HT-29 (cell line): ENCODE results near the gene VIT. TPM values are rescaled to one million over a fixed set of nuclear protein-coding genes. Genes with fewer than 3 reads are reported as not detected.

ENCODE experiments used
- DNase-seq: peaks from one replicate; pipeline ENCODE4 v3.0.0-alpha.2; 2015; ENCODE audit warnings: low spot score
- total RNA-seq: library from RNA; depleted of rRNA; stranded (reverse); fragments of >200 nt; shearing (Covaris generic); gene quantifications from 2 replicates; pipeline ENCODE4 v1.2.3, GENCODE V29; 2014

The VIT gene
- total RNA-seq, 1 experiment from 2014 or later: not detected

DNA sequence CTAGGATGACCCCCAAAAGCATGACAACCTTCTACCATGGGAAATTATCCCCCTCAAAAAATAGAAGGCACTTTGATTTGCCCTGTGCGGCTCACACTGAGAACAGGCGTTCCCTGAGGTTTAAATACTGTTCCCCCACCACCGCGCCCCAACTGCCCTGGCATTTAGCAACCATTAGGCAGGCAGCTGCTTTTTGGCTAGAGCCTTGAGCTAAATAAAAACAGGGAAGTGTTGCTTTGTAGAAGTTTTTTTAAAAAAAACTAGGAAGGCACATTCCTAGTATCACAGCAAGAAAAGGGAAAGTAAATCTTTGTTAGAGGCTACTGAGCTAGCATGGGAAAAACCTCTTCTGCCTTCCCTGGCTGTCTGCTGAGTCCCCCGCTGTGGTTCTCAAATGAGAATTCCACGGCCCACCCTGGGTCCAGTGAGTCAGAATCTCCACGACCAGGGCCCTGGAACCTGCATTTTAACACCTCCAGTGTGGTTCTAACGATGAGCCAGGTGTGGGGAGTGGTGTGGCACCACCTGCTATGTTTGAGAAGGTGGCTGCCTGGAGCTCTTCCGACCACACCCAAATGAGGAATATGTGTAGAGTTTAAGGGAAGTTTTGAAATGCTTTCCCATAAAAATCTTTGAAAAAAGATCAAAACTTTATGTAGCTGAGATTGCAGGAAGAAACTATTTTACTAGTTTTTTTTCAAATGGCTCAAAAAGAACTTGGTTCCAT, 66.4 kb downstream of the VIT start:
- DNase-seq: no peak

DNA sequence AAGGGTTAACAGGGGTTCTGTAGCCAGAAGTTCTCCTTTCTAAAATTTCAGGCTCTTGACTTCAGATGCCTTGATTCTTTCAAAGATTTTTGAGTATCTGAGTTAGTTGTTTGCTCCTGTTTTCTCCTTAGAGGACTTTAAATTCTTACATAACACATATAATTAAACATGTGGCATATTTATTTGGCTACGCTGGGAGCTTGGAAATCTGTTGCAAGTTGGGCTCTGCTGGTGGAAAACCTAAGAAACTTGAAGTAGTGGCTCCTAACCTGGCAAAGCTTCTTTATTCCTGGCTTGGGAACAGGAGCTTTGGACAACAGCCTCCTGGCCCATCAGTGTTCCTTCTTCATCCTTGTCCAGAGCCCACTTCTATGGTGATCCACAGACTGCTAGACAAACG, 72.6 kb downstream of the VIT start:
- DNase-seq: no peak

DNA sequence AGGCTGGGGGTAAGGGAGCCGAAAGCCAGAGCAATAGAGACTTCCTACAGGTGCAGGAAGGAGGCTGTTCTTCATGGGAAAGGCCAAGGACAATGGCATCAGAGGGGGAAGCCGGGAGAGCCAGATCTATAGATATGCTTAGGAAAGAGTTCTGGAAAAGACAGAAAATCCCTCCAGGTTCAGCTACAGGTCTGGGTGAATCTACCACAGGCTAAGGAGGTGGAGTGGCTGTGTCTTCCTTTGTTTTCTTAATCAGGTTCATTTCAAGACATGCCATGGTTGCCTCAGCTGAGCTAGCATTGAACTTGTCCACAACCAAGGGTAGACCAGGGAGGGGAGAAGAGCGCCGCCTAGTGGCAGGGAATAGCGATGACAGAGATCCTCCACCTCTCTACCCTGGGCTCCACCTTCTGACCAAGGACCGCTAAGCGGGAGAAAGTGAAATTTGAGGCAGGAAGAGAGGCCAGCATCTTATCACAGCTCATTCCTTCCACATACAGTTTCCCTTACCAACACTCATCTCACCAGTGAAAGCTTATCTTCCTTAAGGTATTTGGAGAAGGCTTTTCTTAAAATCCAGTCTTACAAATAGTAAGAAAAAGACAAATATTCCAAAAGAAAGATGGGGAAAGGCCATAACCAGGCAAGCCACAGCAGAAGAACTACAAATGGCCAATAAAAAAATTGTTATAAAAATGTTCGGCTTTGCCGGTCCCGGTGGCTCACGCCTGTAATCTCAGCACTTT, 74.2 kb downstream of the VIT start:
- DNase-seq: peak; percentile 67

DNA sequence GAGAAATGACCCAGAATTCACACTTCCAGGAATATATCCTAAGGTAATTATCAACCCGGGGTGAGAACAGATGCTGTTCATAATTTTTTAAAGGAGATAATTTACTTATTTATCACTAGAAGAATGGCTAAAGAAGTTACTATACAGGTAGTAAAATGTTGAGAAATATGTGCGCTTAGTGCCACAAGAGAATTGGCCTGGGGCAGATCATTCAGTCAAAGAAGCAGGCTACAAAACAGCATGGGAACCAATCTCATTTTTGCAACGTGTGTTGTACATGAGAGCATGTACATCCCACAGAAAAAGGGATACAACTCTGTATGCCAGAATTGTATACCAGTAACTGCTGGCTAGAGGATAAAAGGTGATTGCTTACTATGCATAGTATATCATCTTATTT, 75.2 kb downstream of the VIT start:
- no peak for DNase-seq

DNA sequence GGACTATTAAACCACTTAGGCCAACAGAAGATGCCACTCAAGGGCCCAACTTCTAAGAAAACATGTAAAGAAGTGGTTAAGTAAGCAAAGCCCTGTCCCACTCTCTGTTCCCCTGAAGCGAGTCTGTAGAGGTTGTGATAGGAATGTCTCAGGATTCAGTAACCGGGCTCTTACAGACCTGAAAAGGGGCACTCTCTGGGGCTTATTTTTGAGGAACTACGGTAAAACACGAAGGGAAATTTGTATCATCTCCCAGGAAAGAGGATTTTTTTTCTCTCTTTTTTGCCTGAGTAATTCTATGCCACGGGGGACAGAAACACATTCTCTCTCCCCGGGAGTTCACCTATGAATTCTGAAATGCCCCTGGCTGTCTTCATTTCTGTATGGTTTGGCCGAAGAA, 77.4 kb downstream of the VIT start:
- DNase-seq: no peak

DNA sequence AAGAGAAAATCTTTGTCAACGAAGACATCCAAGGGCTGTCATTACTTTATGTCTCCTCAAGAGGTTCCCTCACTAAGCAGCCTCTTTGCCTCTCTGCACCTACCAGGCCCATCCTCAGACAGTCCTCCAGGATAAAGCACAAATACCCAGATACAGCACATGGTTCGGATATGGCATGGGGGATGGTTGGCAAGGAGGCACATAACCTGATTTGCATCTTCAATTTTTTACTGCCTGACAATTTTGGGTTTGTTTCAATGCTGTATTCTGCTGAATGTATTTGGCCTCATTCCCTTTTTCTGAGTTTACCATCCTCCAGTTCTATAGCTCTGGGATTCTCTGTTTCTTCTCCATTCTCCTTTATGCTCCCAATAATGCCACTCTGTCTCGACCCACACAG, 78.8 kb downstream of the VIT start:
- no peak for DNase-seq

DNA sequence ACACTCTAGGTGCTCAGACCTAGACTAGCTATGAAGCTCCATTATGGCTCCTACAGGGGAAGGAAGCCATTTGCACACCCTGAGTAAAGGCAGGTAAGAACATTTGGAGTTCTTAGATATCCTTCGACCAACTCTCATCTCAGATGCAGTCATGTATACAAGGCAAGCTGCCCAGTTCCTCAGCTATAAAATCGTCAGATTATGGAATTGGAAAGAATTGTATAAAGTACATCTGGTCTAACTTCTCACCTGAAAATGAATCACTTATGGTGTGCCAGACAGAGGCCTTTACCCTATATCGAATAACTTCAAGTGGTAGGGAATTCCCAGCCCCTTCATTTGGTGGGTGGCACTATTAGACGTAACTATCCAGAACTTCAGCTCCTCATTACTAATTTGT, 79.3 kb downstream of the VIT start:
- DNase-seq: no peak

DNA sequence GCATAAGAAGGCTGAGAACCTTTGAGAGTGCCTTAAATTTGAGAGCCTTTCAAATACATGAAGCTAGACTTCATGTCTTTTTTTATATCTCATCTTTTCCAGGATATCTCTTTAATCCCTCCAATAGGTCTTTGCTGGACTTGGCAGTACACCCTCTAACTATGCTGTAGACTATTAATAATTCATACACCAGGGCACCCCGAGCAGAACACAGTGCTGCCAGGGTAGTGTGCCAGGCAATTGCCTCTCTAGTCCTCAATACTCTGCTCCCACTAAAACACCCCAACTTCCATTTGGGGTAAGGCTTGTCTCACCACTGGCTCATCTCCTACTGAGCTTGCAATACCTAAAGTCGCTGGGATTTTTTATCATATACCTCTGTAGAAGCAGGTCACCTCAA, 80.8 kb downstream of the VIT start:
- DNase-seq: no peak

DNA sequence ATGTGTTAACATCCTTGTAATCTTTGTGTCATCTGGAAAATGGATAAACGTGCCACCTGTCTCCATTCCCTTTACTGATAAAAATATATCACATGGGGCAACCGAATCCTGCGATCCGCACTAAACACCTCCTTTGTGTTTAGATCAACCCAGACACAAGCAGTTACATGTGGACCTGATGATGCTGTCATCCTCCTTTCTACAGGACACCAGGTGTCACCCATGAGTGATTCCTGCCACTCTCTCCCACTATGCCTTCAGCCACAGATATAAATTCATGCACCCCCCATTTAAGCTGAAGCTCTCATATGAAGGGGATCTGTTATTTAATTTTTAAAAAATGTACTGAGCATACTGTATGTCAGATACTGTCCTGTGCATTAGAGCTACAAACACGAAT, 81.3 kb downstream of the VIT start:
- DNase-seq: peak; percentile 16

DNA sequence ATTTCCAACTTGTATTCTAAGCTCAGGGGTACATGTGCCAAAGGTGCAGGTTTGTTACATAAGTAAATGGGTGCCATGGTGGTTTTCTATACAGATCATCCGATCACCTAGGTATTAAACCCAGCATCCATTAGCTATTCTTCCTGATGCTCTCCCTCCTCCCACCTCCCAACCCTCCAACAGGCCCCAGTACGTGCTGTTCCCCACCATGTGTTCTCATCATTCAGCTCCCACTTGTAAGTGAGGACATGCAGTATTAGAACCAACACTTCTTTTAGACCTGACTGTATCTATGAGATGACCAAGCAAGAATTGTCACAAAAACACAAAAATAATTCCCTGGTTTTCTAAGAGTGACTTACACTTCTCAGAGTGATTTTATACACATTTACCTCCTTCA, 83.0 kb downstream of the VIT start:
- DNase-seq: no peak

DNA sequence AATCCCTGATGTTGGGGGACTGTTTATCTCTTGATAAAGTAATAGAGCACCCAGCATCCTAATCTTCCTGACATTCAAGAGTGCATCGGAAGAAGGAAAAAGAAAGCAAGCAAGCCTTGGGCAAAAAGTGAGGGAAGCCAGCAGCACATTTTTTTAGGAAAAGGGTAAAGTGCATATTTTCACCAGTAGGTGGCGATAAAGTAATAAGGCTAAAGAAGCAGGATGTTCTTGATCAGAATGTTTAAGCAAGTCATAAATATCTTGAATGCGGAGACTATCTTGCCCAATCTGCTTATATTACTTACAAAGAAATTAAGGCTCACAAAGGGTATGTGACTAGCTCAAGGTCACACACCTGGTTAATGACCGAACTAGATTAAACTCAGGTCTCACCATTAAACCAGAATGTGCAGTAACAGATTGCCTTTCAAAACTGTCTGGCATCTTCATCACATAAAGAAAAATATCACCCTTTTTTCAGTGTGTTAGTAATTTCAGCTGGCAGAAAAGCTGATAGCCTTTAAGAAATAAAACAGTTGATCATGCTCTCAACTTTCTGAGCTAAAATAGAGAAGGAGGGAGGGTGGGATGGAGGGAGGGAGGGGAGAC, 83.8 kb downstream of the VIT start:
- DNase-seq: peak; percentile 76

DNA sequence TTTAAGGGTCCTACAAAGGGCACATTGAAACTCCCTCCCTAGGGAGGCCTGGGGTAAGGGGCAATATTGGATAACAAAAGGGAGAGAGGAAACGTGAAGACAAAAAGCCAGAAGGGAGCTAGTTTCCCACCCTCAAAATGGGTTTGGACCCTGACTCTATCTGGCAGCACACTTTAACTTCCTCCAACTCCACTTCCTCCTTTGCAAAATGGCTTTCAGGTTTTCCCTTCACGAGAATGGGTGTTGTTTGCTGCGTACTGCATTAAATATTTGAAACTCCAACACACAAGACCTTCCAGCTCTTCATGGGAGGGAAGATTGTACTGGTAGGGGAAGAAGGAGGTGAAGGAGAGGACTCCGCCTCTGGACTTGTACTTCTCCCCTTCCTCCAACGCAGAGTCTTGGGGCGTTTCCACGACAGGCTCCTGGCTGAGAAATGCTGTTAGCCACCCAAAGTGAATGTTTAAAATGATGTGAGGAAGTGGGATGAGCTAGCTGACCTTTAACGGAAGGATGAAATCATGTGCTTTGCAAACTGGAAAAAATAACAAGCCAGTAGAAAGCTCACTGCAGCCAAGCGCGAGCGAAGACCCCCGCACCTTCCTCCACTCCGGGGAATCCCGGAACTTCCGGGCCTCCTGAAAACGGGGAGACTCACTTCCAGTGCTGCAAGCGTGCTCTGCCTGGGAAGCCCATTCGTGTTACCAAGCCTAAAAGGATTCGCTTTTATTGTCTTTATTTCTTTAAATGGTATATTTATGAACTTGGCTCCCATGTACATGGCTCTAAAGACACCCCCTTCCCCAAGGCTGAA, 85.6 kb downstream of the VIT start:
- no peak for DNase-seq

DNA sequence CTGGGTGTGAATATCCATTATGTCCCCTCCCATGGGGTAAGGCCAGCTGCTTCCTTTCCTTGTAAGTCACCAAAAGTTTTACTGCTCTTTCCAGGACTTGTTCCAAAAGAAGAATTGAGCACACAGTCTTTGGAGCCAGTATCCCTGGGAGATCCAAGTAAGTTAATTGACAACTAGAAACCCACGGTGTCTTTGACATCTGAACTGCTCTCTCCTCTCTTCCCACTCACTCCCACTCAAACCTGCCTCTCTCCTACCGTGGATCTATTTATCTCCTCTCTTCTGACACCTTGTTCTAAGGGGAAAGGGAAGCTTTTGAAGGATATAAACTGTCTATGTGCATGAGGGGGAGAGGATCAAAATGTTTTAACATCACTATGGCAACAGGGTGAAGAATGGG, 86.7 kb downstream of the VIT start:
- no peak for DNase-seq

DNA sequence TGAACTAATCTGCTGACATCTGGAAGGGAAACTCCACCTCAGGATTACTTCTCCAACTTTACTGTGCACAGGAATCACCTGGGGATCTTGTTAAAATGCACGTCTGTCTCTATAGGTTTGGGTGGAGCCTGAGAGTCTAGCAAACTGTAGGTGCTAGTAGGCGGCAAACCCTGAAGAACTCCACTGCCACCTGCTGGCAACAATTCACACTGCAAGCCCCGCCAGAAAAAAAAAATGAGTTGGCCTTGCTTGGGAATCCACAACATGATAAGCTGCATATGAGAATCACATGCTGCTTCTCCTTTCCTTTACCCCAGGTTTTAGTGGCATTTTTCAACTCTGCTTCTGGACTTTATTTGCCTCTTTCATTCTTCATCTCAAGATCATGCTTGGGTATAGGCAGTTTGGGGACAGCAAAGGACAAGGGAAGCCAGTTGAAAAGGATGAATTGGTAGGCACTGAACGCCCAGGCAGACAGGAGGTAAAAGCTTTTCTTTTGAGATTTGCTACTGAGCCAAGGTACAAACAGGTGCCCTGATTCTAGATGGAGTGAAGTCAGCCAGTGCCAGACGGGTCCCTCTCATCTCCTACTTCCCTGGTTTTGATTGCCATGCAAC, 88.8 kb downstream of the VIT start:
- DNase-seq: peak; percentile 88

DNA sequence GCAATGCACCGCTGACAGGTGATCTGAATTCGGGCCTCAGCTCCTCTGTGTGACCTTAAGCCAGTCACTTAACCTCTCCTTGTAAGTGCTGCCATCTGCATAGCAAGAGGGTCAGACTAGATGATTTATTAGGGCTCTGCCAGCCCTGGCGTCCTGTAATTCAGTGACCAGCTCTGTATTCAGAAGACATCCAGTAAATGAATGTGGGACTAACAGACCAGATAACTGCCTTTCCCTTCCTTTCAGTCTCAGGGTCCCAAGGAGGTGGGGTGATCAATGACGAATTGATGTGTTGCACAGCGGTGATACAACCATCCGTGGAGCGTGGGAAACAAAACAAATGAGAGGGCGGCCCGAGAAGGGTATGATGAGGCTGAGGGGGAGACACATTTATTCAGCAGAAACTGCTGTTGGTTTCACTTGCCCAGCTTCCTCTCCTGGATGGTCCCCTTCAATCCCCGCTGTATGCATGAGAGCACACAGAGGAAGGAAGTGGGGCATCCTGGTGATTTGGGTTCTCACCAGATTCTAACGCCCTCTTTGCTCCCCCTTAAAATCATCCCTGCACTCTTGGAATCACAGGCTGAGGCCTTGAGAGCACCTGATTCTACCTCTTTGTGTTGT, 92.8 kb downstream of the VIT start:
- DNase-seq: no peak

DNA sequence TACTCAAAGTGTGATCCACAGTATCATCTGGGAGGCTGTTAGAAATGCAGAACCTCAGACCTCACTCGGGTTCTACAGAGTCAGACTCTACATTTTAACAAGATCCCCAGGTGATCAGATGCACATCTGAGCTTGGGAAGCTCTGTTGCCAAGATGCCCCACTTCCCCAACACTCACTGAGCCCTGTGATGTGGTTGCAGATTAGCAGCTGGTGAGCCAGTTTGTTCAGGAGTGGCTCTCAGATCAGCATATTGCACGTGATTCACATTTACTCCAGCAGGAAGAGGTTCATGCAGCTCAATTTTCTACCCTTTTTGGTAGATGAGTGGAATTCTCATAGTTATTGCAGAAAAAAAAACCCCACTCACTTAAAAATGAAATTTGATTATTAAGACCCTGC, 96.4 kb downstream of the VIT start:
- no peak for DNase-seq

DNA sequence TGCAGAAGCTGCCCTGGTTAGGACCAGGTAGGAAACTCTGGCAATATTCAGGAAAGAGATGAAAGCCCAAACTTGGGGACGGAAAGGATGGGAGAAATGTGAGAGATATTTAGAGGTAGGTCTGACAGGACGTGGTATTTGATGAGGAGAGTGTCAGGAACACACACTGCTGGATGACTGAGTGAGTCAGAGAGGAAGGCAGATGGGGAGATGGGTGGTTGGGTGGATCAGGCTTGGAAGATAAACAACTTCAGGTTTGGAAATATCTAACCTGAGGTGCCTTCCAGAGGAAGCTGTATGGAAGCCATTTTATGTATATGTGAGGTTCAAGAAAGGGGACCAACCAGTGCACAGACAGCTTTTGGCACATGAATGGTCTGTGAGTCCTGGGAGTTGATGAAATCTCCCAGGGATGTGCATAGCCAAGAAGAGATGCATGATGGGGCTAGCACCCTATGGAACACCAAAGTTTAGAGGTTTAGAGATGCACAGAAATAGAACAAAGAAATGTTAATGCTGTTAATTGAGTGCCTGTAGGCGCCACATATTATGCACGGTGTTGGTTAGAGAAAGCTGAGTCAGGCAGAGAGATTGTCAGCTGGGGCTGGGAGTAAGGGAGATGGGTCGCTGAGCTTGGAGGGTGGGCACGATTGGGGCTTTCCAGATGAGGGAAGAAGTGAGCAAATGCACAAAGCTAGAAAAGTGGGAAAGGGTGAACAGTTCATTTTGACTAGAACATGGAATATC, 101.0 kb downstream of the VIT start:
- DNase-seq: no peak

DNA sequence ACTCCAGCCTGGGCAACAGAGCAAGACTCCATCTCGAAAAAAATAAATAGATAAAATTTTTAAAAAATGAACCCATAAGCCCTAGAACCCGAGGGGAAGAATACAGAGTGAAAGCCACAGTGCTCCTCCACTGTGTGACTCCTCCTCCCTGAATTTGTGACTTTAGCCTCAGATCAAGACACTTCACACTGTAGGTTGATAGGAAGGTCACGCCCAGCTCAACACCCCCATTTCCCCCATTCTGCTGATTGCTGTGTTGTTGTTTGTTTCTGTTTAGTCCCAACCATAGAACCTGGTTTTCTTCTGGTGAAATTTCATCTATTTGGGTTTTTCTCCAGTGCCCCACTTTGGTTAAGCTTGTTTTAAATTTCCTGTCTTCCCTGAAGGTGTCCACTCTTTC, 102.2 kb downstream of the VIT start:
- DNase-seq: no peak

DNA sequence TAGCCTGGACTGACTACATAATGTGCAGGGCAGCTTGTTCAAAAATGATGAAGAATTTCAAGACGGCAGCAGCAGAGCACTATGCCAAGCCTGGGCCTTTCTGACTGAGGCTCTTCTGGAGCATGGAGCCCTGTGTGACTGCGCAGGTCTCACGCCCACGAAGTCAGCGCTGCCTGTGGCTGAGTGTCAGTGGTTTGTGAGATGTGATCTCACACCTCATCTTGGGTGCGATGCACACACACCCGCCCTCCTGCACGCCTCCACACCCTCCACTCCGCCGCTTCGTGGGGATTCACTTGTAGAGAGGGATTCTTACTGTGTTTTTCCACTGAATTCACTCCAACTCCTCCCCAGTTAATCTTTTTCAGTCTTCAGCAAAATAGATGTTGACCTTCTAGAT, 103.9 kb downstream of the VIT start:
- DNase-seq: no peak

DNA sequence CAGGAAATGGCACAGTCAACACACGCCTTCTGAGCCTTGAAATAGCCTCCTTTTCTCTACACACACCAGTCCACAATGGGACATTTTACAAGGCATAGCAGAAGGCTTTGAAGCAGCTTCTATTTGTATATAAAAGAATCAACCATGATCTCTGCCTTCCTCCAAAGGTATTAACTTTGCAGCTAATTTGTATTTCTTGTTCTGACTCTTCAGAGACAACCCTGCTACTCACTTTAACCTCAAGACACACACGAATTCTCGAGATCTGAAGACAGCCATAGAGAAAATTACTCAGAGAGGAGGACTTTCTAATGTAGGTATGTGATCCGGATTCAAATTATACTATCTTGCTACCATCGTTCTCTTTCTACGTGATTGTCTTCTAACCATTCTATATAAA, 104.6 kb downstream of the VIT start:
- no peak for DNase-seq

DNA sequence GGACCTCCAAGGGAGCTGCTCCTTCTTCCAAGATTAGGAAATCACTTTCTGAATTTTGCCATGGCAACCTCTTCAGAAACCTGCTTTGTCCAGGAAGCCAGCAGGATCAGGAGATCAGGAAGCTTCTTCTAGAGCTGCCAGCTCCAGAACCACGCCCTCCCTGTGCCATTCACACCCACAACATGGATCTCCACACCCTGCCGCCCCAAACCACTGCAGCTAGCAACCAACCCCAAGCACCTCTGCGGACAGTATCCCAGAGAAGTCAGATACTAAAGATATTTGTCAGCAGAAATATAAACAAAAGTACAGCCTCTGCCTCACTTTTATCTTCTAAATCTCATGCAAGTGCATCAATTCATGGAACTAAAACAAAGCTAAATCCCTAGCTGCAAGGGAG, 106.4 kb downstream of the VIT start:
- DNase-seq: no peak
